Common myeloid progenitor, CD34-positive (primary cell): Measurements from ENCODE around the gene GFRA1.

Experiments used
- CTCF ChIA-PET: fragments of 350-600 bp; sonication (Branson Sonifier 250); formaldehyde crosslinking; loops from one replicate; lab custom pipeline; 2021; ENCODE audit warnings: antibody characterized with exemption; lab: Charles Lee
- POLR2A ChIA-PET: fragments of 350-600 bp; sonication (Branson Sonifier 250); formaldehyde crosslinking; loops from one replicate; lab custom pipeline; 2021; ENCODE audit warnings: antibody characterized with exemption; lab: Charles Lee
- DNase-seq, 3 donors: peaks; one replicate each; pipeline versions ENCODE4 v3.0.0 to v3.0.0-alpha.2; 2013
- H3K27ac ChIP-seq, 2 experiments: 1 replicate in 1 of 2; 2 replicates in 1 of 2; pipeline ENCODE4 v1.7.0; 2013; ENCODE audit warnings: inconsistent platforms in 2 of 2, low read length in 2 of 2, mild to moderate bottlenecking in 2 of 2, low read depth in 1 of 2, moderate library complexity in 1 of 2; ENCODE audit not compliant: severe bottlenecking in 2 of 2, insufficient read depth in 1 of 2, poor library complexity in 1 of 2
- H3K27me3 ChIP-seq, 5 experiments: replicated peaks in 2 of 5; 1 replicate in 3 of 5; 2 replicates in 2 of 5; pipeline versions ENCODE4 v1.6.1 to v1.7.0; 2013; ENCODE audit warnings: low read length in 4 of 5, mild to moderate bottlenecking in 2 of 5, moderate library complexity in 2 of 5, inconsistent platforms in 1 of 5; ENCODE audit not compliant: insufficient read depth in 5 of 5, control insufficient read depth in 4 of 5
- H3K36me3 ChIP-seq, 4 experiments: 1 replicate in 2 of 4; 2 replicates in 2 of 4; pipeline versions ENCODE4 v1.6.1 to v1.7.0; 2013; ENCODE audit warnings: low read length in 3 of 4, control low read depth in 1 of 4, mild to moderate bottlenecking in 1 of 4; ENCODE audit not compliant: control insufficient read depth in 4 of 4, insufficient read depth in 4 of 4
- H3K4me1 ChIP-seq, 4 experiments: 1 replicate in 3 of 4; 2 replicates in 1 of 4; pipeline versions ENCODE4 v1.6.1 to v1.7.1; 2013; ENCODE audit warnings: low read length in 3 of 4, mild to moderate bottlenecking in 3 of 4, control low read depth in 1 of 4, inconsistent platforms in 1 of 4, moderate library complexity in 1 of 4; ENCODE audit not compliant: control insufficient read depth in 4 of 4, insufficient read depth in 4 of 4; ENCODE audit errors: control extremely low read depth in 1 of 4
- H3K4me3 ChIP-seq, 7 experiments: 1 replicate in 4 of 7; 2 replicates in 3 of 7; pipeline versions ENCODE4 v1.5.1 to v1.7.0; 2013; ENCODE audit warnings: mild to moderate bottlenecking in 7 of 7, low read length in 6 of 7, moderate library complexity in 6 of 7, inconsistent platforms in 2 of 7, low read depth in 2 of 7, control low read depth in 1 of 7; ENCODE audit not compliant: insufficient read depth in 4 of 7, control insufficient read depth in 1 of 7; ENCODE audit errors: extremely low read depth in 1 of 7
- H3K9me3 ChIP-seq, 5 experiments: 1 replicate in 4 of 5; 2 replicates in 1 of 5; pipeline versions ENCODE4 v1.6.1 to v1.7.1; 2013; ENCODE audit warnings: low read length in 4 of 5, mild to moderate bottlenecking in 2 of 5, inconsistent platforms in 1 of 5, low read depth in 1 of 5, moderate library complexity in 1 of 5; ENCODE audit not compliant: control insufficient read depth in 4 of 5, insufficient read depth in 2 of 5; ENCODE audit errors: control extremely low read depth in 1 of 5
- WGBS: methylation state at CpG from one replicate; pipeline ENCODE4 v1.1.5; 2013; ENCODE audit not compliant: insufficient coverage; 5-methylcytosine and 5-hydroxymethylcytosine counted together

GFRA1 gene

DNA sequence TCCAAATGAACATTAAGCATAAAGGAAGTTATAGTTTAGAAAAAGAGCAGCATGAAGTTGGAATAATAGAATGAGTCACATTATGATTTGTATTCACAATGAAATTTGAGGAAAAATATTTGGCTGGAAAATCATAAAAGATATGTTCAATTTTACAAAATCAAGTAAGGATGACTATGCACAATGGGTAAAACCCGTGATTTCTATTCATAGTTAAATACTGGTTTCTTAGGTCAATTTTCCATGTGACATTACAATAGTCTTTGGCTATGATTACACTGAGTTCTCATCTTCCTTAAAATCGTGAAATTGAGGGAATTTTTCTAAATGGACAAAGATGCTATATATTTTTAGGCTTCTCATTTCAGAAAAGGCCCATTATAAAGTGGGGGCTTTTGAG lies 33.8 kb upstream of the GFRA1 start:
- POLR2A ChIA-PET = no interaction called here
- WGBS = 100% methylated on average over 2 of the region's 2 CpGs
- H3K27ac ChIP-seq = no peak overlapping the region

DNA sequence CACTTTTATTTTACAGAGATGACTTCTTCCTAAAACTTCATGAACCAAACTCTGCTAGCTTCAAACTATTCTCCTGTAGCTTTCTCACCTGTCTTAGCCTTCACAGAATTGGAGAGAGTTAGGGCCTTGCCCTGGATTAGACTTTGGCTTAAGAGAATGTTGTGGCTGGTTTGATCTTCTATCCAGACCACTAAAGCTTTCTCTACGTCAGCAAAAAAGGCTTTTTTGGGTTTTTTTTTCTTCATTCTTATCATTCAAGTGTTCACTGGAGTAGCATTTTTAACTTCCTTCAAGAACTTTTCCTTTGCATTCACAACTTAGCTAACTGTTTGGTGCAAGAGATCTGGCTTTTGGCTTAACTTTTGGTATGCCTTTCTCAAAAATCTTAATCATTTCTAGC lies 31.9 kb upstream of the GFRA1 start:
- Histone ChIP-seq H3K4me1 (no peaks in the 10 kb centered on the region), H3K9me3 (no peaks in the 10 kb centered on the region), H3K36me3 (no peaks in the 10 kb centered on the region), H3K27me3 (peaks cover 0 to 2% (median 0%) of the 10 kb centered on the region in 5 experiments), H3K4me3 (no peak overlapping the region), H3K27ac (no peak overlapping the region)
- WGBS = 80% methylated on average over 1 of the region's 1 CpG
- ChIA-PET POLR2A (no interaction called here), CTCF (no interaction called here)
- no peak for DNase-seq

More for the DNA sequence above, 33.8 kb upstream of the GFRA1 start:
- peaks cover 0 to 2% (median 0%) of the 10 kb centered on the region in 5 experiments for H3K27me3 ChIP-seq
- no peak overlapping the region for H3K4me3 ChIP-seq
- CTCF ChIA-PET = no interaction called here
- H3K9me3 ChIP-seq = no peaks in the 10 kb centered on the region
- H3K4me1 ChIP-seq = no peaks in the 10 kb centered on the region
- DNase-seq = no peak
- H3K36me3 ChIP-seq = no peaks in the 10 kb centered on the region

DNA sequence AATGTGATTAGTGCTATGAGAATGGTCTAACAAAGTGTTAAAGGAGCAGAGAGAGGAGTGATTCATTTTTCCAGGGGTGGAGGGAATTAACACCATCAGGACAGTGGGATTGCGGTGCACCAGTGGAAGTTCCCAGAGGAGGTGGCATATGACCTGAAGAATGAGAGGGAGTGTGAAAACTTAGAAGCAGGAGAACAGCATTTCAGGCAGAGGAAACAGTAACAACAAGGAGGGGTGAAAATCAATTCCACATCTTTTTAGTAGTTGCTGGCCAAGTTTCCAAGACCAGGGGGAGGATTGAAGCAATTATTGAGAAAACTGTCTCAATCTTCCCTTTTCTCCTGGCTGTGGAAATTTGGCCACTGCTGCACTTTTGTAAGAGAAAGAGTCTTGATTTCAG lies 27.5 kb upstream of the GFRA1 start:
- no peaks in the 10 kb centered on the region for H3K9me3 ChIP-seq
- CTCF ChIA-PET = no interaction called here
- no peak overlapping the region for H3K4me3 ChIP-seq
- no peak for DNase-seq
- no peak overlapping the region for H3K27ac ChIP-seq
- H3K27me3 ChIP-seq = peaks cover 0 to 5% (median 3%) of the 10 kb centered on the region in 5 experiments
- H3K36me3 ChIP-seq = no peaks in the 10 kb centered on the region
- no peaks in the 10 kb centered on the region for H3K4me1 ChIP-seq
- 90% methylated on average over 1 of the region's 1 CpG for whole genome bisulfite sequencing
- POLR2A ChIA-PET = no interaction called here

DNA sequence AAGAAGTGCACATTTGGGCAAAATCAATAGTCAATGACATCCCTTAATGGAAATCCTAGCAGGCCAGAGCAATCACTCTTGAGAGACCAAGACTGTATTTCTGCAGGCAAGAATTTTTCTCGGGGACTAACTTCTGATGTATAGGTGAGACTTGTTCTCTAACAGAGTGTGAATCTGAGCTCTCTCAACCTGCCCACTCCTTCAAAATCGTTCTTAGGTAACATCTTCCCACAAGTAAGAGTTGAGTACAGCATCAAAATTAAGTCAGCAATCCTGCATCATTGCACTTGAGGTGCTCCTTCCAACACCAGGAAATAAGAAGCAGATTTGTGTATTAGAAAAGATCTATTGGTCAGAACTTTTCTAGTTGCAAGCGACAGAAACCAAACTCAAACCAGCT lies 25.6 kb upstream of the GFRA1 start:
- DNase-seq = no peak
- Histone ChIP-seq H3K27me3 (peaks cover 0 to 9% (median 5%) of the 10 kb centered on the region in 5 experiments), H3K4me1 (no peaks in the 10 kb centered on the region), H3K9me3 (no peaks in the 10 kb centered on the region), H3K4me3 (no peak overlapping the region), H3K27ac (no peak overlapping the region), H3K36me3 (no peaks in the 10 kb centered on the region)
- CTCF ChIA-PET = no interaction called here
- POLR2A ChIA-PET = no interaction called here
- WGBS = no CpG with 5 or more reads among the region's 3 CpGs

DNA sequence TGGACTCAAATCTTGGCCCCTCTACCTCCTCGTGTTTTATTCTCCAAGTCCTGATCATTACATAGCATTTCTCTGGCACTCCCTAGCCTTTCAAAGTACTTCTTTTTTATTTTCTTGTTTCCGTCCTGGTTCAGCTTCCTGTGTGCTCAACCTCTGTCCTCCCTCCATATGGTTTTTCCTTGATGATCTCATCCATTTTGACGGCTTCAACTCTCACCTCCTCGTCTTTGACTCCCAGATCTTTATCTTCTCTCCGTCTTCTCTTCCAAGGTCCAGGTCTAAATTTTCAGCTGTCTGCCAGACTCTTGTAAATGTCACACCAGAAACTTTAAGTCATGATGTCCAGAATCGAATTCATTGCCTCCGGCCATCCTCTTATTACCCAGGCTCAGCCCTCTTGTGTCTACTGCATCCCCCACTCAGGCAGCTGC lies 23.3 kb upstream of the GFRA1 start:
- no peak for DNase-seq
- WGBS = 76% methylated on average over 7 of the region's 7 CpGs
- Histone ChIP-seq H3K27me3 (peaks cover 0 to 11% (median 8%) of the 10 kb centered on the region in 5 experiments), H3K4me1 (no peaks in the 10 kb centered on the region), H3K4me3 (no peak overlapping the region), H3K36me3 (no peaks in the 10 kb centered on the region), H3K27ac (no peak overlapping the region), H3K9me3 (no peaks in the 10 kb centered on the region)
- POLR2A ChIA-PET = no interaction called here
- CTCF ChIA-PET = interaction anchor here (0.7 kb wide), 1 partner anchor 9 kb away, joined by 3 read pairs; no protein-coding TSS in a partner anchor

DNA sequence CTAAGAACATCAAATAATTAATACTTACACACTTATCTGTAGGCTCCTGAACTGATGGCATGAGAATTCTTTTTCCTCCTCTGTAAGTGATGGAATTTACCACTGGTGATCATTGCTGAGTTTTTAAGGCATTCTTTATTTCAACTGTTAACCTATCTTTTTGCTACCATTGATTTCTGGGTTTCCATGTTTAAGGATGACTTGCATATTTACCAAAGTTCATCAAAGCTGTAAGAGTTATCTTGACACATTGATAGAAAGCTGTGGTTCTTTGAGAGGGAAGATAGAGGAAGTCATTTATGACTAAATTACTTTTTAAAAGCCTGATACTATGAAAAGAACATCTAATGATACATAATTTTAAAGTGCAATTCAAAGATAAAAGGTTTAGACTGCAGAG lies 19.5 kb upstream of the GFRA1 start:
- H3K4me1 ChIP-seq = no peaks in the 10 kb centered on the region
- H3K36me3 ChIP-seq = no peaks in the 10 kb centered on the region
- H3K9me3 ChIP-seq = no peaks in the 10 kb centered on the region
- ChIA-PET POLR2A (no interaction called here), CTCF (no interaction called here)
- H3K27ac ChIP-seq = no peak overlapping the region
- H3K27me3 ChIP-seq = peaks cover 0 to 19% (median 8%) of the 10 kb centered on the region in 5 experiments
- DNase-seq = no peak
- no peak overlapping the region for H3K4me3 ChIP-seq

DNA sequence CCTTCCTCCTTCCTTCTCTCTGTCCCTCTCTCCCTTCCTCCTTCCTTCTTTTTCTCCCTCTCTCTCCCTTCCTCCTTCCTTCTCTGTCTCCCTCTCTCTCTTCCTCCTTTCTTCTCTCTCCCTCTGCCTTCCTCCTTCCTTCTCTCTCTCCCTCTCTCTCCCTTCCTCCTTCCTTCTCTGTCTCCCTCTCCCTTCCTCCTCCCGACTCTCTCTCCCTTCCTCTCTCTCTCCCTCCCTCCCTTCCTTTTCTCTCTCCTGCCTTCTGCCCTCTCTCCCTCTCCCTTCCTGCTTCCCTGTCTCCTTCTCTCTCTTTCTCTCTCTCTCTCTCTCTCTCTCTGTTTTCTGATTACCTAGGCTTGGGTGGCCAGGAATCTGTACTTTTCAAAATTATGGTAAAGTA lies 16.6 kb upstream of the GFRA1 start:
- POLR2A ChIA-PET = no interaction called here
- Histone ChIP-seq H3K4me3 (no peak overlapping the region), H3K27ac (no peak overlapping the region), H3K27me3 (peaks cover 2 to 37% (median 17%) of the 10 kb centered on the region in 5 experiments), H3K9me3 (no peaks in the 10 kb centered on the region), H3K4me1 (no peaks in the 10 kb centered on the region), H3K36me3 (no peaks in the 10 kb centered on the region)
- CTCF ChIA-PET = interaction anchor here (0.9 to 4.5 kb wide), 3 partner anchors 460 to 584 kb away, joined by 3 to 30 read pairs (median 21); no protein-coding TSS in a partner anchor
- DNase-seq = no peak
- WGBS = 30% methylated on average over 1 of the region's 1 CpG
